NCI-H2171 (cell line): ENCODE measurements around the gene HOXB4.
"Not testable (repeated sequence)": the region's sequence is repeated elsewhere in the genome, so short reads cannot be mapped to it uniquely, and the experiment has no call there.

Source experiments
- DNase-seq: peaks from one replicate; lab custom pipeline; 2025; lab: John Stamatoyannopoulos, UW

Gene HOXB4

DNA sequence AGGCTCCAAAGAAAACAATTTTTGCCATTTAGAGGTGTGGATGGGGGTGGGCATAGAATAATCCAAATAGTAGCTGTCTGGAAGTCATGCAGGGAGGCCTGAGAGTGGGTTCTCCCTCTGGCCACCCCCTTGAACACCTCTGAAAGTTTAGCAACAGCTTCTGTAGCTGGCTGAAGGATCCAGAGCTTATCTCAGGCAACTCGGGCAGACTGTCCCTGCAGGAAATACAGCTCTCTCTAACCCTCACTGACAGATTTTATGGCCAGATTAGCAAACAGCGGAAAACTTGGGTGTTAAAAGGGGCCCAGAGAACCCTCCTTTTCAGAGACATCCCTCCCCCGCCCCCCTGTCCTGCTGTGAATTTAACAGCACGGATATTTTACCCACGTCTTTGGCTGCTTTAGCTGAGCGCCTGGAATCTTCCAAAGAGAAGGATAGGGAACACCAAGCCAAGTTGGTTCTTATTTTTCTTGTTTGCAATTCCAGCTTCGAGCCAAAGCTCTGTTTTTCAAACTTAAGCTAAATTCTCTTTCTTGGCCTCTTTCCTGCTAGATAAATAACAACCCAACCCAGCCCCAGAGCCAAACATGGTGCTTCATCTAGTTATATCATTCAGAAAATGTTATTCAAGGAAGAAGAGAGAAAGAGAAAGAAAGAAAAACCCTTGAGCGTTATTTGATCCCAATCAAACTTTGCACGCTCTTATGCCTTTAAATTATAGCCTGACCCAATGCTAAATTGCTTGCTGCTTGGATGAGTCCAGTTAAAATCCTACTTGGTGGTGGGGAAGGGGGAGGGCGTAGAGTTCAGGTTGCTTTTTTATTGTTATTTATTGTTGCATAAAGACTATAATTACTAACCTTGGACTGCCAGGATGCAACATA lies 31.0 kb downstream of the HOXB4 start:
- DNase-seq = no peak

GRCh38 chr17:48546137-48546923 lies 31.8 kb downstream of the HOXB4 start:
- DNase-seq = no peak

DNA sequence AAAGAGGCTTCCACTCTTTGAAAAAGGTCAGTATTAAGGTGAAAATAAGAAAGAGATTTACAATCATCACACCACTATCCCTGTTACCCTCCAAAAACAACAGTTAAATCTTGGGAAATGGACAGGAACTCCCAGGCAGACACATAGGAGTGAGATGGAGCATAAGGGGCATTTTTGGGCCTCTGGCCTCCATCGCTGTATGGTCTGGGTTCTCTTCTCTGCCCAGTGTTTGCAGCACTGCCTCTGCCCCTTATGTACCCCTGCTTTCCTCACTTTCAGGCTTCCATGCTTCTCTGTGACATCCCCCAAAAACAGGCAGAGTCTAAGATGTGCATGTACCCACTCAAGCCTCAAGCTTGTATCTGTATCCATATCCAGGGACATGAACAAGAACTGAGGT lies 32.6 kb downstream of the HOXB4 start:
- no peak for DNase-seq

DNA sequence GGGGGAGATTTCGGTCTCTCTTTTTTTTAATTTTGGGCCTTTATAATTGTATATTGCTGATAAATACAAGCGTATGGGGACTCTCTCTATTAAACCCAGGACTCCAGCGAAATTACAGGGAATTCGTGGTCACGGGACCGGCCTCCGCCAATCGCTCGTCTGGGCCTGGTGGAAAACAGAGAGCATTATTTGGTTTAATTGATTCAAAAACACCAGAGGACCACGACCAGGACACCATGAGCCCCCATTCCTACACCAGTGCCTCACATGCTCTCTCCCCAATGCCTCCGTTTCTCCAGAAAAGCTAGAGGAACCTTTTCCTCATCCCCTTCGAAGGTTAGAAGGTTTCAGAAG lies 33.2 kb downstream of the HOXB4 start, which contains the start of gene HOXB2:
HOXB2 (minus strand) TSS at position 88 of the 354 bp plus-strand sequence. CDS start 198 bp downstream, outside the sequence.
- DNase-seq = no peak

GRCh38 chr17:48544349-48545021 lies 33.7 kb downstream of the HOXB4 start:
- no peak for DNase-seq

DNA sequence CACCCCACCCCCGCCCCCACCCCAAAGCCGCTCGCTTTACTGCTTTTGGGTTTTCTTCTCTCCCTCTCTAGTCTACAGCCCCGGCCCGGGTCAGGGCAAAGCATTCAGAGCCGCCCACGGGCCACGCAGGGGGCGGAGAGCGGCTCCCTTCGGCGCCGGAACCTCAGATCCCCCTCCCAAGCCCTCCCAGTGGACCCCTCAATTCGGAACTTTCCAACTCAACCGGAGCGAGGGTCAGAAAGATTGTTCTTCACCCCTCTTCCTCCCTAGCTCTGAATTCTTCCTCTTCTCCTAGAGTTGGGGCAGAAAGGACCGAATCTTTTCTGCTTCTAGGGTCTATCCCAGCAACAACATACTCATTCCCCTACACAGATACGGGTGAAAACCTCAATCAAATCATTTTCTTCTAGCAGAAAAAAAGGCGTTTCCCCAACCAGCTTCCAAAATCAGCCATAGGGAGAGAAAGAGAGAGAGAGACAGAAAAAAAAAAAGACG lies 34.2 kb downstream of the HOXB4 start:
- no peak for DNase-seq

- DNase-seq = no peak
These were observed 34.9 kb downstream of the HOXB4 start for GRCh38 chr17:48543107-48543853.

DNA sequence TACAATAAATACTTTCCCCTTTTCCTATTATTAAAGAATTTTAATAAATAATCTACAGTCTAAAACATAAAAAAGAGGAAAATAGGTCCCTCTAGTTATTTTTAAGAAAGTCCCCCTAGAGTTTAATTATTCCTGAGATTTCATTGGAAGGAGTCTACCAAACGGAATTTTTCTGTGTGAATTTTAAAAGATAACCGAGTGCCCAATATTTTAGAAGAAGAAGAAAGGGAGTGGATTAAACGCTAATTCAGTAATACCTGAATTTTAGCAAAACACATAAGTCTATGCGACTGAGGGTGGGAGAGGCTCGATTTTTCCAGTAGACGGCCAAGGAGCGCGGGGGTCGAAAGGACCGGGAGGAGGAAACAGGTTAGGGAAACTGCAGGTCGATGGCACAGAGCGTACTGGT lies 35.4 kb downstream of the HOXB4 start:
- DNase-seq = no peak

- no peak for DNase-seq
These were observed 36.0 kb downstream of the HOXB4 start for GRCh38 chr17:48542114-48542656.

- DNase-seq = no peak
These were observed 36.5 kb downstream of the HOXB4 start for GRCh38 chr17:48541577-48542113.

GRCh38 chr17:48541036-48541576 lies 37.0 kb downstream of the HOXB4 start:
- no peak for DNase-seq

- no peak for DNase-seq
These were observed 37.9 kb downstream of the HOXB4 start for GRCh38 chr17:48540213-48540612.

- DNase-seq = no peak
These were observed 39.0 kb downstream of the HOXB4 start for GRCh38 chr17:48539177-48539576.

GRCh38 chr17:48537316-48537715 lies 40.8 kb downstream of the HOXB4 start:
- DNase-seq = no peak

DNA sequence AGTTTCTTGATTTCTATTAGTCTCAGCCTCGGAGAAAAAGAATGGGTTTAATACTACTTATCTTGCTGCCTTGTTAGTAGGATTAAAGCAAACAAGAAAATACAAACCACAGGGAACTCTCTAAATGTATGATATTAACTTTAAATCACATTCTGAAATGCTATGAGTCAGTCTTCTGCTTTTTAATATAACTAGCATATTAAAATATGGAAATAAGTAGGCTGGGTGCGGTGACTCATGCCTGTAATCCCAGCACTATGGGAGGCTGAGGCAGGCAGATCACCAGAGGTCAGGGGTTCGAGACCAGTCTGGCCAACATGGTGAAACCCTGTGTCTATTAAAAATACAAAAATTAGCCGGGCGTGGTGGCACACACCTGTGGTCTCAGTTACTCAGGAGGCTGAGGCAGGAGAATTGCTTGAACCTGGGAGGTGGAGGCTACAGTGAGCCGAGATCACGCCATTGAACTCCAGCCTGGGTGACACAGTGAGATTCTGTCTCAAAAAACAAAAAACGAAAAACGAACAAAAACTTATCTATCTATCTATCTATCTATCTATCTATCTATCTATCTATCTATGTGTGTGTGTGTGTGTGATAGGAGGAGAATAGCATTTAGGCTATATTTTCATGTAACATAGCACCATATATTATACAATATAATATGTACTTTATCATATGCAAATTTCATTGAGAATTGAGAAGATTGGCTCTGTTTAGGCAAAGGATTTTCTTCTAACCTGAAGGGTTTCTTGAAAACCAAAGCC lies 42.2 kb downstream of the HOXB4 start:
- DNase-seq = not testable (repeated sequence)

DNA sequence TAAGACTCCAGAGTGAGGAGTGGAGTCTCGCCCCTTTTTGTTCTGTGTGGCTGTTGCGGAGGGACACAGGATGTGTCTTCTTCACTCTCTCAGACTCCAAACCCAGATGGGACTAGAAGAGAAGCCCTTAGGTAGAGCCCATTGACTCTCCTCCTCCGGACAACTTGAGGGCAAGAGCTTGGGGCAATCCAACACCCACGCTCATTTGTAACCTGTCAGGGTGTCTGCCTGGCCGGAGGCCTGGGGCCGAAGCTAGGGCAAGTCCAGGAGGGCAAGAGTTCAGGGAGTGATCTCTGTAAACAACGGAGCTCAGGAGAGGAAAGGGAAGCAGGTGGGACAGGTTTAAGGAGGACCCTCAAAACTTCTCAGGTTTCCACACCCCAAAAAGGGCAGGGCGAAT lies 45.9 kb downstream of the HOXB4 start:
- DNase-seq = no peak

DNA sequence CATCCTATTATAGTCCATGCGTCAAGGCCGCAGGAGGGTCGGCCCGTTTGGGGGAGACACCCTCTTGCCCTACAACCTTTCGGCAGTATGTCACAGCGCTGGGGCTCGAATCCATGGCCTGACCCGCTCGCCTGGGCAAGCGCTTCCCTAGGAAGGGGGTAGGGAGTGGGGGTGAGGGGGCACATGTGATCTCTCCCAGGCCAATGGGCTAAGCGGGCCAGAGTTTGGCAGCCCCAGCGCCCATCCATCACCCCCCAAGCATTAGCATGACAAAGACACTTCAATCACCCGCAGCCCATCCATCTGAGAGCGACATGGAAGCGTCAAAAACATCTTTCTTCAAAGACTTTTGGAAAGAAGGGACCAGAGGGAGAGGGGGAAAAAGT lies 47.3 kb downstream of the HOXB4 start, which contains the start of gene HOXB1:
HOXB1 (minus strand) TSS at position 125 of the 386 bp plus-strand sequence; CDS start at position 18, 107 bp downstream.
- no peak for DNase-seq

DNA sequence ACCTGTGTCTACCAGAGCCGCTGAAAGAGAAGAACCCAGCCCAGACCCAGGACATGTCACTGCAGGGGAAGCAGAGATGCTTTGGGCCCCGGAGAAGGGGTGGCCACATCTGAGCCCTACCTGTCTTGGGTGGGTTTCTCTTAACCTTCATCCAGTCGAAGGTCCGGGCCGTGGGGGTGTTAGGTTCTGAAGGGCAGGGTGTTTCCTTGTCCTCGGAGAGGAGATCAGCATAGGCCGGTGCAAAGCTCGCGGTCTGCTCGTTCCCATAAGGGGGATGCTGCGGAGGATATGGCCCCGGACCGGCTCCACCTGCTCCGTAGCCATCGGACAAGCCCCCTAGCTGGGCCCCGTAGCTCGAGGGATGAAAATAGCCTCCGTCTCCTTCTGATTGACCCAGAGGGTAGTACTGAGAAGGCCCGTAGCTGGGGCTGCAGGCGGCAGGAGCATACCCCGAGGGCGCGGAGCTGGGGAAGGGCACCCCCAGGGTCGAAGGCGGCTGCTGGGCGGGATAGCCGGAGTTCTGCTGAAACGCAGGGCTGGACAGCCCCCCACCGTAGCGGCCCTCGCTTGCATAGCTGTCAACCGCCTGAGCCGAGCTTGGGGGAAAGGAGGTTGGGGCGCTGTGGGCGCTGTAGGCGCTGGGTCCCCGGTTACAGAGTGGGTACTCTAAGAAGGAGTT lies 47.8 kb downstream of the HOXB4 start:
- DNase-seq = no peak

- no peak for DNase-seq
These were observed 48.5 kb downstream of the HOXB4 start for GRCh38 chr17:48529683-48530009.
